PC-3 (cell line): ENCODE measurements around the gene KCNIP2. TPM values are rescaled to one million over a fixed set of nuclear protein-coding genes. Genes with fewer than 3 reads are reported as not detected.
A peak's percentile ranks its signal among the peaks of the same experiment; 100 is the strongest.

Experiments
- ATAC-seq: fragments of 200-7000 bp; cut with Tn5 transposase; 2 replicates; pipeline ENCODE4 v1.9.1; 2020; ENCODE audit warnings: mild to moderate bottlenecking, moderate library complexity
- BruUV-seq: library from RNA; stranded (reverse); fragments of 400-500 nt; replicated peaks from 2 replicates; lab custom pipeline; 2021; lab: Mats Ljungman, UMichigan
- CTCF ChIA-PET: fragments of 300-600 bp; sonication (Branson Sonifier 250); formaldehyde crosslinking; loops from one replicate; lab custom pipeline; 2022; ENCODE audit warnings: antibody characterized with exemption; lab: Charles Lee
- POLR2A ChIA-PET: fragments of 300-600 bp; sonication (Branson Sonifier 250); formaldehyde crosslinking; loops from one replicate; lab custom pipeline; 2022; ENCODE audit warnings: antibody characterized with exemption; ENCODE audit not compliant: unreplicated experiment; lab: Charles Lee
- DNase-seq: peaks from one replicate; pipeline ENCODE4 v3.0.0-alpha.2; 2015
- H2AFZ ChIP-seq: fragments of 300-600 bp; sonication (generic); 2 replicates; pipeline ENCODE4 v1.6.0; 2016; ENCODE audit warnings: antibody characterized with exemption, low read length
- H3F3A ChIP-seq: fragments of 300-600 bp; sonication (generic); one replicate; pipeline ENCODE4 v1.6.0; 2017; ENCODE audit warnings: antibody characterized with exemption, low read length, control low read depth, mild to moderate bottlenecking; ENCODE audit not compliant: unreplicated experiment
- H3K27ac ChIP-seq: fragments of 300-600 bp; sonication (generic); 2 replicates; pipeline ENCODE4 v1.5.1; 2016; ENCODE audit warnings: mild to moderate bottlenecking, low read length
- H3K27me3 ChIP-seq: fragments of 300-600 bp; sonication (generic); 2 replicates; pipeline ENCODE4 v1.6.1; 2016; ENCODE audit warnings: low read length, mixed read lengths
- H3K36me3 ChIP-seq: fragments of 300-600 bp; sonication (generic); 2 replicates; pipeline ENCODE4 v1.6.1; 2016; ENCODE audit warnings: low read depth, mixed run types, low read length, mixed read lengths
- H3K4me1 ChIP-seq: fragments of 300-600 bp; sonication (generic); 2 replicates; pipeline ENCODE4 v1.5.1; 2016; ENCODE audit warnings: low read length; ENCODE audit not compliant: insufficient read depth
- H3K4me2 ChIP-seq: fragments of 300-600 bp; sonication (generic); 2 replicates; pipeline ENCODE4 v1.6.0; 2016; ENCODE audit warnings: low read length
- H3K4me3 ChIP-seq: fragments of 300-600 bp; sonication (generic); 2 replicates; pipeline ENCODE4 v1.5.1; 2016; ENCODE audit warnings: mild to moderate bottlenecking, low read length, mixed read lengths
- H3K79me2 ChIP-seq: fragments of 300-600 bp; sonication (generic); 2 replicates; pipeline ENCODE4 v1.6.1; 2017; ENCODE audit warnings: low read length, mixed read lengths
- H3K9ac ChIP-seq: fragments of 300-600 bp; sonication (generic); 2 replicates; pipeline ENCODE4 v1.6.0; 2016; ENCODE audit warnings: mild to moderate bottlenecking, low read length
- H3K9me2 ChIP-seq: fragments of 300-600 bp; sonication (generic); replicated peaks from 2 replicates; pipeline ENCODE4 v1.6.1; 2016; ENCODE audit warnings: mixed run types, low read length, mixed read lengths
- H3K9me3 ChIP-seq: fragments of 300-600 bp; sonication (generic); 2 replicates; pipeline ENCODE4 v1.6.1; 2016; ENCODE audit warnings: low read length, mixed read lengths
- H4K20me1 ChIP-seq: fragments of 300-600 bp; sonication (generic); 2 replicates; pipeline ENCODE4 v1.6.1; 2016; ENCODE audit warnings: low read length, mixed read lengths
- EZH2 ChIP-seq: fragments of 300-600 bp; sonication (generic); IDR thresholded peaks from one replicate; pipeline ENCODE4 v1.6.1; 2017; ENCODE audit warnings: antibody characterized with exemption, mild to moderate bottlenecking, low read length; ENCODE audit not compliant: unreplicated experiment
- EZH2phosphoT487 ChIP-seq: fragments of 300-600 bp; sonication (generic); IDR thresholded peaks from 2 replicates; pipeline ENCODE4 v1.6.1; 2018; ENCODE audit warnings: mild to moderate bottlenecking, antibody characterized with exemption, low read length, borderline replicate concordance
- intact Hi-C: fragments of 100-400 bp; cut with micrococcal nuclease; formaldehyde crosslinking; loops from 2 replicates; pipeline ENCODE4 v1.9.0; 2023
- total RNA-seq: library from RNA; depleted of rRNA; stranded (reverse); fragments of >200 nt; gene quantifications from 2 replicates; pipeline ENCODE4 v1.2.3, GENCODE V29; 2014
- TF ChIP-seq, protein P1 (sequence below): fragments of 300-600 bp; sonication (generic); conservative IDR thresholded peaks from 2 replicates; pipeline ENCODE4 v1.5.1; 2017; ENCODE audit warnings: antibody characterized with exemption, low read depth, mild to moderate bottlenecking, low read length

Gene KCNIP2
- total RNA-seq, 1 experiment from 2014 or later: 1.5 TPM

DNA sequence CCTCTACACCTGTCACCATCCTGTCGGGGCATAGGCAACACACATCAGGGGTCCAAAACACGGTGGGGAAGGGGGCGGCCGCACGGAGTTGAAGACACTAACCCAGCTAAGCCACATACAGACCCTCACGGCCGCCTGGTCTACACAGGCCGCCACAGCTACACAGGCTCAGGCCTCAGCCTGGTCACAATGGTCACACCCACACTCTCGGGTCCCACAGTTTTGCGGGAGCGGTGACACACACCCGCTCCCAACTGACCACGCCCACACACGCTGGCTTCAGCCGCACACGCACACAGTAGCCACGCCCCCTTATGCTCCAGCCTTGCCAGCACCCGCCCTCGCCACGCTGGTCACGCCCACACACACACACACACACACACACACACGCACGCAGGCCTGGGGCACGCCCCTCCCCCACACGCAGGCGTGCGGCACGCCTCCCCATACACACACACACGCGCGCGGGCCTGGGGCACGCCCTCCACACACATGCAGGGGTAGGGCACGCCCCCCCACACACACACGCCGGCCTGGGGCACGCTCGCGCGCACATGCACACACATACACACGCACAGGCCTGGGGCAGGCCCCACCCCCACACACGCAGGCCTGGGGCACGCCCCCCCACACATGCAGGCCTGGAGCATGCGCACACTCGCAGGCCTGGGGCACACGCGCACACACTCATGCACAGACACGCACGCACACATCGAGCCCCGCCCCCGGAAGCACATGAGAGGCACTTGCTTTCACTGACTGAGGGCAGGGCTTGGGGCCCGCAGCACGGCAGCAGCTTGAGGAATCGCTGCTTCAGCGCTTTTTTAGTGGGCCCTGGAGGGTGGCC, 13.1 kb downstream of the KCNIP2 start:
- intact Hi-C loops: loop anchor here (1.0 kb wide), 1 partner anchor 12 kb away; the partner anchor contains the start of gene OGA
- Histone ChIP-seq H3K9me3 (no peaks in the 10 kb centered on the region), H3K4me2 (peak overlapping the region; percentile 82), H3K36me3 (no peaks in the 10 kb centered on the region), H3K79me2 (no peaks in the 10 kb centered on the region), H3K9me2 (no peaks in the 10 kb centered on the region), H3K27me3 (no peaks in the 10 kb centered on the region), H3K27ac (peak overlapping the region; percentile 80), H3F3A (no peaks in the 10 kb centered on the region), H3K4me3 (peak overlapping the region; percentile 62), H3K9ac (peak overlapping the region; percentile 72), H3K4me1 (peaks cover 22% of the 10 kb centered on the region), H4K20me1 (no peaks in the 10 kb centered on the region), H2AFZ (peak overlapping the region; percentile 87)
- peak; percentile 80 for DNase-seq
- no TSS peak for BruUV-seq
- ChIA-PET CTCF (no interaction called here), POLR2A (no interaction called here)
- TF ChIP-seq, protein P1, sequence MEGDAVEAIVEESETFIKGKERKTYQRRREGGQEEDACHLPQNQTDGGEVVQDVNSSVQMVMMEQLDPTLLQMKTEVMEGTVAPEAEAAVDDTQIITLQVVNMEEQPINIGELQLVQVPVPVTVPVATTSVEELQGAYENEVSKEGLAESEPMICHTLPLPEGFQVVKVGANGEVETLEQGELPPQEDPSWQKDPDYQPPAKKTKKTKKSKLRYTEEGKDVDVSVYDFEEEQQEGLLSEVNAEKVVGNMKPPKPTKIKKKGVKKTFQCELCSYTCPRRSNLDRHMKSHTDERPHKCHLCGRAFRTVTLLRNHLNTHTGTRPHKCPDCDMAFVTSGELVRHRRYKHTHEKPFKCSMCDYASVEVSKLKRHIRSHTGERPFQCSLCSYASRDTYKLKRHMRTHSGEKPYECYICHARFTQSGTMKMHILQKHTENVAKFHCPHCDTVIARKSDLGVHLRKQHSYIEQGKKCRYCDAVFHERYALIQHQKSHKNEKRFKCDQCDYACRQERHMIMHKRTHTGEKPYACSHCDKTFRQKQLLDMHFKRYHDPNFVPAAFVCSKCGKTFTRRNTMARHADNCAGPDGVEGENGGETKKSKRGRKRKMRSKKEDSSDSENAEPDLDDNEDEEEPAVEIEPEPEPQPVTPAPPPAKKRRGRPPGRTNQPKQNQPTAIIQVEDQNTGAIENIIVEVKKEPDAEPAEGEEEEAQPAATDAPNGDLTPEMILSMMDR: no peak
- TF ChIP-seq EZH2phosphoT487 (no peak), EZH2 (no peak)
- peak; percentile 69 for ATAC-seq

DNA sequence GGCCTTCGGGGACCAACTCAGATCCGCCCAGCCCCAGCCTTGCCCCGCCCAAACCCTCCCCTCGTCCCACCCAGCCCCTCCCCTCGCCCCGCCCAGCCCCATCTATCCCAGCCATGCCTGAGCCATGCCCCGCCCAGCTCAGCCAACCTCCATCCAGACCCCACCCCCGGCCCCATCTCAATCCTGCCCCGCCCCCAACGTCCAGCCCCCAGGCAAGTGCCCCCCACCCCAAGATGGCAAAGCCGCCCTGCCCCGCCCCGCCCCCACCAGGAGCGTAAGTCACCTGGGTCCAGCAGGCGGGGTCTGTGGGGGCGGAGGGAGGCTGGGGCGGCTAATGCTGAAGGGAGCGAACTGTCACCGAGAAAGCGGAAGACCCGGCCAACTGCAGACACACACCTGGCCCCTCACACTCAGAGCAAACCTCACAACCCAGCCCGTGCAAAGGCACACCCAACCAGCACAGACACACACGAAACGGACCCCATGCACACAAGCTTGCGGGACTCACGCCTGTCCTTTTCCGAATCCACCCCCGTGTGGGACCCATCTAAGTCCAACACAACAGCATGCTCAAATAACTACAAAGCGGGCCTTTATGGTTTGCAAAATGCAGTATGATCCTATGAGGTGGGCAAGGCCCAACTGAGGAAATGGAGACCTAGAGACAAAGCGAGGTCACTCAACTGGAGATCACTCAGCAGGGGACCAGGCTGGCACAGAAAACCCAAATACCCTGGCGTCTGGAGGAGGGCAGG, 13.9 kb downstream of the KCNIP2 start:
- POLR2A ChIA-PET: interaction anchor here (0.6 kb wide), 1 partner anchor 17 kb away, joined by 3 read pairs; no protein-coding TSS in a partner anchor
- H2AFZ ChIP-seq: peak overlapping the region; percentile 87
- peaks cover 20% of the 10 kb centered on the region for H3K4me1 ChIP-seq
- intact Hi-C loops: loop anchor here (1.0 kb wide), 1 partner anchor 11 kb away; the partner anchor contains the start of gene OGA
- no peaks in the 10 kb centered on the region for H3K9me3 ChIP-seq
- TF ChIP-seq EZH2phosphoT487 (no peak), EZH2 (no peak)
- TF ChIP-seq, protein P1: no peak
- no peaks in the 10 kb centered on the region for H4K20me1 ChIP-seq
- ATAC-seq: no peak
- no peaks in the 10 kb centered on the region for H3K79me2 ChIP-seq
- H3K4me2 ChIP-seq: peak overlapping the region; percentile 82; the same call in 1 of the 2 replicates
- H3K36me3 ChIP-seq: no peaks in the 10 kb centered on the region
- CTCF ChIA-PET: no interaction called here
- DNase-seq: no peak
- no peak overlapping the region for H3K9ac ChIP-seq
- no peaks in the 10 kb centered on the region for H3K9me2 ChIP-seq
- H3K27me3 ChIP-seq: no peaks in the 10 kb centered on the region
- H3K4me3 ChIP-seq: no peak overlapping the region
- peak overlapping the region; percentile 80 for H3K27ac ChIP-seq
- H3F3A ChIP-seq: no peaks in the 10 kb centered on the region
- BruUV-seq: no TSS peak
